ENCODE data around the gene PPP5C.

The PPP5C gene

GRCh38 chr19:46368116-46368515, 21.2 kb downstream of the PPP5C start:
- Histone ChIP-seq H3K4me1 (ENCODE audit: low read depth, poor library complexity, severe bottlenecking) (peaks cover 5% of the 10 kb centered on the region), H3K4me3 (IDR thresholded peaks at IDR 0.05; ENCODE audit: insufficient read depth, low read depth, low read length) (no peak overlapping the region), H3K36me3 (ENCODE audit: insufficient read depth) (peaks cover 2% of the 10 kb centered on the region; the same call in 1 of the 2 replicates), H3K4me2 (no peak overlapping the region), H3K27me3 (ENCODE audit: insufficient read depth, low read depth) (no peaks in the 10 kb centered on the region), H2AFZ (ENCODE audit: low read depth) (no peak overlapping the region), H4K20me1 (ENCODE audit: insufficient read depth) (no peaks in the 10 kb centered on the region; the same call in 1 of the 2 replicates), H3K27ac (no peak overlapping the region), H3K9ac (no peak overlapping the region), H3K79me2 (ENCODE audit: insufficient read depth, low read depth) (peaks cover 40% of the 10 kb centered on the region; the same call in 1 of the 2 replicates)
- no peak for TF ChIP-seq CTCF (conservative IDR thresholded peaks at IDR 0.05; ENCODE audit: low read depth, low read length)

- Histone ChIP-seq H3K4me2 (no peak overlapping the region), H3K9ac (no peak overlapping the region), H2AFZ (ENCODE audit: low read depth) (no peak overlapping the region), H3K27me3 (ENCODE audit: insufficient read depth, low read depth) (no peaks in the 10 kb centered on the region), H3K36me3 (ENCODE audit: insufficient read depth) (no peaks in the 10 kb centered on the region), H3K79me2 (ENCODE audit: insufficient read depth, low read depth) (peaks cover 25% of the 10 kb centered on the region; the same call in 1 of the 2 replicates), H3K27ac (no peak overlapping the region), H3K4me3 (IDR thresholded peaks at IDR 0.05; ENCODE audit: insufficient read depth, low read depth, low read length) (no peak overlapping the region), H3K4me1 (ENCODE audit: low read depth, poor library complexity, severe bottlenecking) (no peaks in the 10 kb centered on the region), H4K20me1 (ENCODE audit: insufficient read depth) (no peaks in the 10 kb centered on the region; the same call in 1 of the 2 replicates)
- no peak for TF ChIP-seq CTCF (conservative IDR thresholded peaks at IDR 0.05; ENCODE audit: low read depth, low read length)
These were observed 22.9 kb downstream of the PPP5C start for GRCh38 chr19:46369817-46370216.

GRCh38 chr19:46371371-46371901, 24.5 kb downstream of the PPP5C start:
- Histone ChIP-seq H3K79me2 (ENCODE audit: insufficient read depth, low read depth) (peaks cover 16% of the 10 kb centered on the region; the same call in 1 of the 2 replicates), H3K27ac (no peak overlapping the region), H2AFZ (ENCODE audit: low read depth) (no peak overlapping the region), H3K36me3 (ENCODE audit: insufficient read depth) (no peaks in the 10 kb centered on the region), H3K4me2 (no peak overlapping the region), H3K4me3 (IDR thresholded peaks at IDR 0.05; ENCODE audit: insufficient read depth, low read depth, low read length) (no peak overlapping the region), H3K27me3 (ENCODE audit: insufficient read depth, low read depth) (no peaks in the 10 kb centered on the region), H3K4me1 (ENCODE audit: low read depth, poor library complexity, severe bottlenecking) (no peaks in the 10 kb centered on the region), H3K9ac (no peak overlapping the region), H4K20me1 (ENCODE audit: insufficient read depth) (no peaks in the 10 kb centered on the region)
- no peak for TF ChIP-seq CTCF (conservative IDR thresholded peaks at IDR 0.05; ENCODE audit: low read depth, low read length)

- Histone ChIP-seq H3K27me3 (ENCODE audit: insufficient read depth, low read depth) (no peaks in the 10 kb centered on the region), H3K36me3 (ENCODE audit: insufficient read depth) (peaks cover 9% of the 10 kb centered on the region; the same call in 1 of the 2 replicates), H3K4me3 (IDR thresholded peaks at IDR 0.05; ENCODE audit: insufficient read depth, low read depth, low read length) (no peak overlapping the region), H3K27ac (no peak overlapping the region), H3K4me2 (no peak overlapping the region), H3K79me2 (ENCODE audit: insufficient read depth, low read depth) (peaks cover 16% of the 10 kb centered on the region; the same call in 1 of the 2 replicates), H2AFZ (ENCODE audit: low read depth) (no peak overlapping the region), H3K9ac (no peak overlapping the region), H4K20me1 (ENCODE audit: insufficient read depth) (no peaks in the 10 kb centered on the region), H3K4me1 (ENCODE audit: low read depth, poor library complexity, severe bottlenecking) (no peaks in the 10 kb centered on the region)
- no peak; the same call in 1 of the 2 replicates for TF ChIP-seq CTCF (conservative IDR thresholded peaks at IDR 0.05; ENCODE audit: low read depth, low read length)
These were observed 26.1 kb downstream of the PPP5C start for GRCh38 chr19:46372901-46373490.
